Liver (tissue), 9 donors: ENCODE data around the gene SLC7A10. TPM values are rescaled to one million over a fixed set of nuclear protein-coding genes. Genes with fewer than 3 reads are reported as not detected.

Experiments
- DNase-seq: peaks from one replicate; pipeline ENCODE4 v3.0.0-alpha.2; 2017; ENCODE audit warnings: low spot score
- H3K27ac ChIP-seq, 2 donors: one replicate each; pipeline ENCODE4 v1.7.0; 2013; ENCODE audit warnings: inconsistent platforms in 2 of 2, low read length in 2 of 2, control low read depth in 1 of 2, low read depth in 1 of 2, mild to moderate bottlenecking in 1 of 2
- H3K27me3 ChIP-seq, 4 donors: one replicate each; pipeline versions ENCODE4 v1.6.1 to v1.7.0; 2013; ENCODE audit warnings: low read length in 3 of 4, inconsistent platforms in 1 of 4, mild to moderate bottlenecking in 1 of 4, moderate library complexity in 1 of 4; ENCODE audit not compliant: control insufficient read depth in 4 of 4, insufficient read depth in 4 of 4
- H3K36me3 ChIP-seq, 4 donors: one replicate each; pipeline versions ENCODE4 v1.6.1 to v1.7.0; 2013; ENCODE audit warnings: low read length in 3 of 4, mild to moderate bottlenecking in 3 of 4, low read depth in 1 of 4, moderate library complexity in 1 of 4; ENCODE audit not compliant: control insufficient read depth in 4 of 4, insufficient read depth in 3 of 4
- H3K4me1 ChIP-seq, 4 donors: one replicate each; pipeline versions ENCODE4 v1.6.1 to v1.7.0; 2013; ENCODE audit warnings: low read length in 3 of 4, mild to moderate bottlenecking in 3 of 4, moderate library complexity in 1 of 4; ENCODE audit not compliant: control insufficient read depth in 4 of 4, insufficient read depth in 4 of 4
- H3K4me3 ChIP-seq, 3 donors: one replicate each; pipeline versions ENCODE4 v1.6.1 to v1.7.0; 2013; ENCODE audit warnings: low read length in 3 of 3, control low read depth in 1 of 3, low read depth in 1 of 3, mild to moderate bottlenecking in 1 of 3
- H3K9ac ChIP-seq, 2 donors: one replicate each; pipeline ENCODE4 v1.7.0; 2013; ENCODE audit warnings: low read length in 2 of 2, mild to moderate bottlenecking in 2 of 2, moderate library complexity in 2 of 2, control low read depth in 1 of 2, low read depth in 1 of 2
- H3K9me3 ChIP-seq, 4 donors: one replicate each; pipeline versions ENCODE4 v1.6.1 to v1.7.0; 2013; ENCODE audit warnings: low read length in 3 of 4; ENCODE audit not compliant: control insufficient read depth in 4 of 4
- EGR1 ChIP-seq, 2 donors: IDR thresholded peaks; 2 replicates each; pipeline ENCODE4 v1.6.1; 2016 to 2018; ENCODE audit warnings: antibody characterized with exemption in 2 of 2, low read depth in 2 of 2
- FOXA1 ChIP-seq: IDR thresholded peaks from 2 replicates; pipeline ENCODE4 v1.6.1; 2016; ENCODE audit warnings: antibody characterized with exemption
- FOXA2 ChIP-seq: IDR thresholded peaks from 2 replicates; pipeline ENCODE4 v1.6.1; 2016; ENCODE audit warnings: antibody characterized with exemption
- GABPA ChIP-seq, 2 donors: IDR thresholded peaks in 1 of 2; conservative IDR thresholded peaks in 1 of 2; 2 replicates each; pipeline ENCODE4 v1.6.1; 2016; ENCODE audit warnings: antibody characterized with exemption in 2 of 2, mild to moderate bottlenecking in 1 of 2, moderate library complexity in 1 of 2
- HNF4A ChIP-seq, 2 donors: conservative IDR thresholded peaks; 2 replicates each; pipeline ENCODE4 v1.6.1; 2016; ENCODE audit warnings: antibody characterized with exemption in 2 of 2, mild to moderate bottlenecking in 2 of 2
- HNF4G ChIP-seq: IDR thresholded peaks from 2 replicates; pipeline ENCODE4 v1.6.1; 2016; ENCODE audit warnings: antibody characterized with exemption
- JUND ChIP-seq, 2 donors: IDR thresholded peaks; 2 replicates each; pipeline ENCODE4 v1.6.1; 2016; ENCODE audit warnings: antibody characterized with exemption in 2 of 2
- NR2F2 ChIP-seq: IDR thresholded peaks from 2 replicates; pipeline ENCODE4 v1.6.1; 2016; ENCODE audit warnings: antibody characterized with exemption
- RAD21 ChIP-seq, 2 donors: IDR thresholded peaks; 2 replicates each; pipeline ENCODE4 v1.6.1; 2016; ENCODE audit warnings: antibody characterized with exemption in 2 of 2, mild to moderate bottlenecking in 2 of 2
- SP1 ChIP-seq: IDR thresholded peaks from 2 replicates; pipeline ENCODE4 v1.6.1; 2018; ENCODE audit warnings: antibody characterized with exemption, mild to moderate bottlenecking
- TAF1 ChIP-seq: conservative IDR thresholded peaks from 2 replicates; pipeline ENCODE4 v1.6.1; 2016; ENCODE audit warnings: antibody characterized with exemption, mild to moderate bottlenecking
- YY1 ChIP-seq: IDR thresholded peaks from 2 replicates; pipeline ENCODE4 v1.6.1; 2016; ENCODE audit warnings: antibody characterized with exemption, mild to moderate bottlenecking
- WGBS: extraction: QIAGEN DNeasy Blood & Tissue Kit; methylation state at CpG from one replicate; pipeline ENCODE4 v1.1.7; 2013; 5-methylcytosine and 5-hydroxymethylcytosine counted together
- polyA plus RNA-seq, 2 donors: library from polyadenylated mRNA; stranded (reverse) in 1 of 2; unstranded in 1 of 2; fragments of 200-250 nt in 1 of 2; fragments of >200 nt in 1 of 2; fragmentation: Nextera tagmentation in 1 of 2; extraction: Ambion mirVana in 1 of 2; gene quantifications; one replicate each; pipeline versions ENCODE4 v1.2.1 to v1.2.3, GENCODE V29; 2013 to 2015
- total RNA-seq, 2 donors: library from RNA; depleted of rRNA; stranded (reverse); fragments of >200 nt; gene quantifications; one replicate each; pipeline ENCODE4 v1.2.3, GENCODE V29; 2014
- TF ChIP-seq, protein P1 (sequence below): fragments of 150-350 bp; IDR thresholded peaks from 2 replicates; pipeline ENCODE4 v1.5.1; 2017; ENCODE audit warnings: improper control_type of control experiment, low read depth, low read length; ENCODE audit not compliant: missing input control
- TF ChIP-seq, protein P2 (sequence below): IDR thresholded peaks from 2 replicates; pipeline ENCODE4 v1.6.1; 2016; ENCODE audit warnings: antibody characterized with exemption
- TF ChIP-seq, protein P3 (sequence below): IDR thresholded peaks from 2 replicates; pipeline ENCODE4 v1.6.1; 2016; ENCODE audit warnings: antibody characterized with exemption, mild to moderate bottlenecking
- TF ChIP-seq, protein P4 (sequence below): IDR thresholded peaks from 2 replicates; pipeline ENCODE4 v1.6.1; 2016; ENCODE audit warnings: antibody characterized with exemption
- donor health status: healthy.
- donor health status: healthy.
- donor health status: healthy.
- donor health status: healthy.
- donor health status: healthy.

Gene SLC7A10
- total and polyA plus RNA-seq, 4 donors = not detected

DNA sequence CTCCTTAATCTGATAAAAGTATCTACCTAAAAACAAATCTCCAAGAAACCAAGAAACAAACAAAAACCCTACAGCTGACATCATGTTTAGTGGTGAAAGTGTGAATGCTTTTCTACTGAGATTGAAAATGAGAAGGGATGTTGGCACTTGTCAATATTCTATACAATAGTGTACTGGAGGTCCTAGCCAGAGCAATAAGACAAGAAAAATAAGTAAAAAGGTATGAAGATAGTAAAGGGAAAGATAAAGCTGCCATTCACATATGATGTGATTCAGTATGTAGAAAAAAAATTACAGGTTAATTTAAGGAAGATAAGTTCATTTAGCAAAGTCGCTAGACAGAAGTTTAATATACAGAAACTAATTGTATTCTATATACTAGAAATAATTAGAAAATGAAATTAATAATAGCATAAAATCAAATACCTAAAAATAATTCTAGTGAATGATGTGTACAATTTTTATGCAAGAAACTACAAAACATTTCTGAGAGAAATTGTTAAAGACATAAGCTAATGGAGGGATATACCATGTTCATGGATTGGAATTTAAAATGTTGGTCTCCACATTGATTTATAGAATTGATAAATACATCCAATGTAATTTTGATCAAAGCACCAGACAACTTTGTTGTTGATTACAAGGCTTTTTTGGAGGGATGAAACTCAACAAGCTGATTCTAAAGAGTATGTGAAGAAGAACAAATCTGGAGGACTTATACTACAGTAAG is 2.4 kb upstream of the SLC7A10 start:
- TF ChIP-seq, protein P1, sequence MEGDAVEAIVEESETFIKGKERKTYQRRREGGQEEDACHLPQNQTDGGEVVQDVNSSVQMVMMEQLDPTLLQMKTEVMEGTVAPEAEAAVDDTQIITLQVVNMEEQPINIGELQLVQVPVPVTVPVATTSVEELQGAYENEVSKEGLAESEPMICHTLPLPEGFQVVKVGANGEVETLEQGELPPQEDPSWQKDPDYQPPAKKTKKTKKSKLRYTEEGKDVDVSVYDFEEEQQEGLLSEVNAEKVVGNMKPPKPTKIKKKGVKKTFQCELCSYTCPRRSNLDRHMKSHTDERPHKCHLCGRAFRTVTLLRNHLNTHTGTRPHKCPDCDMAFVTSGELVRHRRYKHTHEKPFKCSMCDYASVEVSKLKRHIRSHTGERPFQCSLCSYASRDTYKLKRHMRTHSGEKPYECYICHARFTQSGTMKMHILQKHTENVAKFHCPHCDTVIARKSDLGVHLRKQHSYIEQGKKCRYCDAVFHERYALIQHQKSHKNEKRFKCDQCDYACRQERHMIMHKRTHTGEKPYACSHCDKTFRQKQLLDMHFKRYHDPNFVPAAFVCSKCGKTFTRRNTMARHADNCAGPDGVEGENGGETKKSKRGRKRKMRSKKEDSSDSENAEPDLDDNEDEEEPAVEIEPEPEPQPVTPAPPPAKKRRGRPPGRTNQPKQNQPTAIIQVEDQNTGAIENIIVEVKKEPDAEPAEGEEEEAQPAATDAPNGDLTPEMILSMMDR = no peak
- TF ChIP-seq NR2F2 (no peak), HNF4A (conservative IDR thresholded peaks at IDR 0.05) (no peak)
- Histone ChIP-seq H3K9me3 (peaks cover 4 to 25% (median 10%) of the 10 kb centered on the region in 4 donors), H3K27me3 (peaks cover 0 to 6% (median 2%) of the 10 kb centered on the region in 4 donors), H3K4me1 (peaks cover 0 to 9% (median 5%) of the 10 kb centered on the region in 4 donors), H3K27ac (no peak overlapping the region), H3K9ac (no peak overlapping the region), H3K4me3 (peak overlapping the region in 1 of 3 donors; percentile 37), H3K36me3 (no peaks in the 10 kb centered on the region)
- 79% methylated on average over 1 of the region's 1 CpG for WGBS
- no peak for DNase-seq

DNA sequence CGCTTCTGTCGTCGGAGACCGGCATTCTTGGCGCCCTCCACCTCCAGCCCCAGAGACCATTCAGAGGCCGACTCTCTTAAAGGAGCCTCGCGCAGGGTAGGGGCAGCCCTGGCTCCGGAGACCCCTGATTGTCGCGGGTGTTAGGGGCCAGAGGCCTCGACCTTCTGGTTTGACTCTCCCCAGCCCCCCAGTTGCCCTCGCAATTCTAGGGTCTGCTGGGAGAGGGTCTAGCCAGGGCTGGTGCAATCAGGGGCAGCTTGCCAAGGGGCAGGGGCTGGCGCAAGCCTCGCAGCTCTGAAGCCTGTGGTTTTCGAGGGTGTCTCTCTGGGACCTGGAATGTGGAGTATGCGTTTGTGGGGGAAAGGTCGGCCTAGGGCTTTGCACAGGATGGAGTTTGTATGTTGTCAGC is 1.6 kb upstream of the SLC7A10 start:
- Histone ChIP-seq H3K4me1 (peaks cover 0 to 9% (median 5%) of the 10 kb centered on the region in 4 donors), H3K27me3 (peaks cover 0 to 6% (median 2%) of the 10 kb centered on the region in 4 donors), H3K9ac (no peak overlapping the region), H3K4me3 (peak overlapping the region in 1 of 3 donors; percentile 39), H3K27ac (no peak overlapping the region), H3K9me3 (peaks cover 4 to 25% (median 10%) of the 10 kb centered on the region in 4 donors), H3K36me3 (no peaks in the 10 kb centered on the region)
- DNase-seq = no peak
- TF ChIP-seq JUND (IDR thresholded peaks at IDR 0.05) = no peak
- TF ChIP-seq NR2F2 = no peak
- TF ChIP-seq, protein P1 = no peak
- TF ChIP-seq FOXA1 = no peak
- TF ChIP-seq HNF4A (conservative IDR thresholded peaks at IDR 0.05) = no peak
- no peak for TF ChIP-seq TAF1
- TF ChIP-seq EGR1 (IDR thresholded peaks at IDR 0.05; ENCODE audit: low read depth in 2 of 2) = no peak
- TF ChIP-seq HNF4G = no peak
- TF ChIP-seq GABPA (IDR thresholded peaks at IDR 0.05 in 1 of 2, conservative IDR thresholded peaks at IDR 0.05 in 1 of 2) = no peak
- TF ChIP-seq FOXA2 = no peak
- TF ChIP-seq, protein P2, sequence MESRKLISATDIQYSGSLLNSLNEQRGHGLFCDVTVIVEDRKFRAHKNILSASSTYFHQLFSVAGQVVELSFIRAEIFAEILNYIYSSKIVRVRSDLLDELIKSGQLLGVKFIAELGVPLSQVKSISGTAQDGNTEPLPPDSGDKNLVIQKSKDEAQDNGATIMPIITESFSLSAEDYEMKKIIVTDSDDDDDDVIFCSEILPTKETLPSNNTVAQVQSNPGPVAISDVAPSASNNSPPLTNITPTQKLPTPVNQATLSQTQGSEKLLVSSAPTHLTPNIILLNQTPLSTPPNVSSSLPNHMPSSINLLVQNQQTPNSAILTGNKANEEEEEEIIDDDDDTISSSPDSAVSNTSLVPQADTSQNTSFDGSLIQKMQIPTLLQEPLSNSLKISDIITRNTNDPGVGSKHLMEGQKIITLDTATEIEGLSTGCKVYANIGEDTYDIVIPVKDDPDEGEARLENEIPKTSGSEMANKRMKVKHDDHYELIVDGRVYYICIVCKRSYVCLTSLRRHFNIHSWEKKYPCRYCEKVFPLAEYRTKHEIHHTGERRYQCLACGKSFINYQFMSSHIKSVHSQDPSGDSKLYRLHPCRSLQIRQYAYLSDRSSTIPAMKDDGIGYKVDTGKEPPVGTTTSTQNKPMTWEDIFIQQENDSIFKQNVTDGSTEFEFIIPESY = no peak
- no peak for TF ChIP-seq RAD21 (IDR thresholded peaks at IDR 0.05)
- TF ChIP-seq YY1 = no peak
- TF ChIP-seq, protein P3, sequence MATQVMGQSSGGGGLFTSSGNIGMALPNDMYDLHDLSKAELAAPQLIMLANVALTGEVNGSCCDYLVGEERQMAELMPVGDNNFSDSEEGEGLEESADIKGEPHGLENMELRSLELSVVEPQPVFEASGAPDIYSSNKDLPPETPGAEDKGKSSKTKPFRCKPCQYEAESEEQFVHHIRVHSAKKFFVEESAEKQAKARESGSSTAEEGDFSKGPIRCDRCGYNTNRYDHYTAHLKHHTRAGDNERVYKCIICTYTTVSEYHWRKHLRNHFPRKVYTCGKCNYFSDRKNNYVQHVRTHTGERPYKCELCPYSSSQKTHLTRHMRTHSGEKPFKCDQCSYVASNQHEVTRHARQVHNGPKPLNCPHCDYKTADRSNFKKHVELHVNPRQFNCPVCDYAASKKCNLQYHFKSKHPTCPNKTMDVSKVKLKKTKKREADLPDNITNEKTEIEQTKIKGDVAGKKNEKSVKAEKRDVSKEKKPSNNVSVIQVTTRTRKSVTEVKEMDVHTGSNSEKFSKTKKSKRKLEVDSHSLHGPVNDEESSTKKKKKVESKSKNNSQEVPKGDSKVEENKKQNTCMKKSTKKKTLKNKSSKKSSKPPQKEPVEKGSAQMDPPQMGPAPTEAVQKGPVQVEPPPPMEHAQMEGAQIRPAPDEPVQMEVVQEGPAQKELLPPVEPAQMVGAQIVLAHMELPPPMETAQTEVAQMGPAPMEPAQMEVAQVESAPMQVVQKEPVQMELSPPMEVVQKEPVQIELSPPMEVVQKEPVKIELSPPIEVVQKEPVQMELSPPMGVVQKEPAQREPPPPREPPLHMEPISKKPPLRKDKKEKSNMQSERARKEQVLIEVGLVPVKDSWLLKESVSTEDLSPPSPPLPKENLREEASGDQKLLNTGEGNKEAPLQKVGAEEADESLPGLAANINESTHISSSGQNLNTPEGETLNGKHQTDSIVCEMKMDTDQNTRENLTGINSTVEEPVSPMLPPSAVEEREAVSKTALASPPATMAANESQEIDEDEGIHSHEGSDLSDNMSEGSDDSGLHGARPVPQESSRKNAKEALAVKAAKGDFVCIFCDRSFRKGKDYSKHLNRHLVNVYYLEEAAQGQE = no peak
- no peak for TF ChIP-seq SP1
- TF ChIP-seq, protein P4, sequence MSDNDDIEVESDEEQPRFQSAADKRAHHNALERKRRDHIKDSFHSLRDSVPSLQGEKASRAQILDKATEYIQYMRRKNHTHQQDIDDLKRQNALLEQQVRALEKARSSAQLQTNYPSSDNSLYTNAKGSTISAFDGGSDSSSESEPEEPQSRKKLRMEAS = no peak
- WGBS = 37% methylated on average over 18 of the region's 18 CpGs
